HCT116 (cell line): ENCODE results near the gene MLC1. TPM values are rescaled to one million over a fixed set of nuclear protein-coding genes. Genes with fewer than 3 reads are reported as not detected.

Experiments used
- ATAC-seq: fragments of 200-7000 bp; cut with Tn5 transposase; 2 replicates; pipeline ENCODE4 v1.9.1; 2020; ENCODE audit warnings: mild to moderate bottlenecking, moderate library complexity
- BruUV-seq: library from RNA; stranded (reverse); fragments of 400-500 nt; replicated peaks from 2 replicates; lab custom pipeline; 2021; lab: Mats Ljungman, UMichigan
- CTCF ChIA-PET: fragments of 300-600 bp; sonication (Branson Sonifier 250); formaldehyde crosslinking; loops from one replicate; lab custom pipeline; 2021; ENCODE audit warnings: antibody characterized with exemption; lab: Charles Lee
- POLR2A ChIA-PET: fragments of 300-600, 350-600 bp; sonication (Branson Sonifier 250); formaldehyde crosslinking; loops from one replicate; lab custom pipeline; 2021; ENCODE audit warnings: antibody characterized with exemption; lab: Charles Lee
- RAD21 ChIA-PET, 2 experiments: fragments of 300-600 bp; sonication (Branson Sonifier 250); formaldehyde crosslinking; loops; one replicate each; lab custom pipeline; 2023; ENCODE audit warnings: low total read pairs in 2 of 2; ENCODE audit not compliant: uncharacterized antibody in 2 of 2, unreplicated experiment in 2 of 2, low non-redundant PET in 1 of 2; lab: Charles Lee
- DNase-seq: peaks from one replicate; pipeline ENCODE4 v3.0.0-alpha.2; 2010; ENCODE audit warnings: low read depth, low spot score
- H2AFZ ChIP-seq: fragments of 200-600 bp; shearing (Covaris generic), sonication (generic); 2 replicates; pipeline ENCODE4 v1.6.1; 2017; ENCODE audit warnings: low read depth, mixed run types, mixed read lengths, antibody characterized with exemption, low read length; ENCODE audit not compliant: poor library complexity, severe bottlenecking
- H3K27ac ChIP-seq: 2 replicates; pipeline ENCODE4 v1.5.1; 2012; ENCODE audit warnings: low read depth, low read length
- H3K27me3 ChIP-seq: fragments of 200-600 bp; sonication (generic); 2 replicates; pipeline ENCODE4 v1.6.1; 2016; ENCODE audit warnings: mixed run types, low read length, mixed read lengths; ENCODE audit not compliant: insufficient read depth
- H3K36me3 ChIP-seq, 2 experiments: fragments of 200-500 bp in 1 of 2; fragments of 200-600 bp in 1 of 2; sonication (Bioruptor generic) in 1 of 2; sonication (generic) in 1 of 2; 2 replicates each; pipeline versions ENCODE4 v1.5.1 to v1.6.1; 2014 to 2016; ENCODE audit warnings: low read length in 2 of 2, inconsistent platforms in 1 of 2, mixed read lengths in 1 of 2, mixed run types in 1 of 2; ENCODE audit not compliant: insufficient read depth in 2 of 2, control insufficient read depth in 1 of 2
- H3K4me1 ChIP-seq, 2 experiments: fragments of 200-600 bp in 1 of 2; sonication (generic) in 1 of 2; 2 replicates each; pipeline versions ENCODE4 v1.5.1 to v1.6.1; 2012 to 2017; ENCODE audit warnings: low read length in 2 of 2, inconsistent platforms in 1 of 2, mild to moderate bottlenecking in 1 of 2, mixed read lengths in 1 of 2, mixed run types in 1 of 2, moderate library complexity in 1 of 2; ENCODE audit not compliant: insufficient read depth in 2 of 2, control insufficient read depth in 1 of 2
- H3K4me2 ChIP-seq: fragments of 200-600 bp; sonication (generic); 2 replicates; pipeline ENCODE4 v1.6.1; 2017; ENCODE audit warnings: mixed run types, low read length, mixed read lengths
- H3K4me3 ChIP-seq, 2 experiments: fragments of 200-600 bp in 1 of 2; sonication (generic) in 1 of 2; replicated peaks in 1 of 2; 2 replicates each; pipeline ENCODE4 v1.5.1; 2011 to 2016; ENCODE audit warnings: low read length in 2 of 2, control low read depth in 1 of 2, low read depth in 1 of 2, mild to moderate bottlenecking in 1 of 2, mixed read lengths in 1 of 2, mixed run types in 1 of 2
- H3K79me2 ChIP-seq: fragments of 200-600 bp; sonication (generic); 2 replicates; pipeline ENCODE4 v1.6.1; 2017; ENCODE audit warnings: mild to moderate bottlenecking, mixed run types, low read length, moderate library complexity, mixed read lengths; ENCODE audit not compliant: insufficient read depth
- H3K9ac ChIP-seq: fragments of 200-600 bp; sonication (generic); 2 replicates; pipeline ENCODE4 v1.6.1; 2016; ENCODE audit warnings: low read length, mixed read lengths
- H3K9me2 ChIP-seq: fragments of 200-600 bp; sonication (generic), shearing (Covaris generic); 2 replicates; pipeline ENCODE4 v1.6.1; 2017; ENCODE audit warnings: mixed run types, mild to moderate bottlenecking, moderate library complexity; ENCODE audit not compliant: insufficient read depth
- H3K9me3 ChIP-seq, 2 experiments: fragments of 200-500 bp in 1 of 2; fragments of 200-600 bp in 1 of 2; sonication (Bioruptor generic) in 1 of 2; sonication (generic) in 1 of 2; 2 replicates each; pipeline ENCODE4 v1.6.1; 2014 to 2017; ENCODE audit warnings: low read length in 2 of 2, mixed read lengths in 2 of 2, inconsistent platforms in 1 of 2, low read depth in 1 of 2, mild to moderate bottlenecking in 1 of 2, mixed run types in 1 of 2, moderate library complexity in 1 of 2; ENCODE audit not compliant: control insufficient read depth in 1 of 2, insufficient read depth in 1 of 2
- H4K20me1 ChIP-seq: fragments of 200-600 bp; sonication (generic), shearing (Covaris generic); 2 replicates; pipeline ENCODE4 v1.6.1; 2017; ENCODE audit warnings: mixed run types, mild to moderate bottlenecking, moderate library complexity; ENCODE audit not compliant: insufficient read depth
- ATF3 ChIP-seq: IDR thresholded peaks from 2 replicates; pipeline ENCODE4 v1.6.1; 2012
- CBX3 ChIP-seq: IDR thresholded peaks from 2 replicates; pipeline ENCODE4 v1.6.1; 2012; ENCODE audit warnings: low read depth
- CEBPB ChIP-seq: IDR thresholded peaks from 2 replicates; pipeline ENCODE4 v1.6.1; 2012; ENCODE audit warnings: low read depth
- ELF1 ChIP-seq: IDR thresholded peaks from 2 replicates; pipeline ENCODE4 v1.6.1; 2012; ENCODE audit warnings: low read depth, borderline replicate concordance
- EZH2phosphoT487 ChIP-seq: fragments of 200-600 bp; IDR thresholded peaks from 2 replicates; pipeline ENCODE4 v1.6.1; 2018; ENCODE audit warnings: antibody characterized with exemption, borderline replicate concordance
- FOSL1 ChIP-seq: IDR thresholded peaks from 2 replicates; pipeline ENCODE4 v1.6.1; 2012; ENCODE audit warnings: low read depth
- JUND ChIP-seq: IDR thresholded peaks from 2 replicates; pipeline ENCODE4 v1.6.1; 2012
- MAX ChIP-seq: IDR thresholded peaks from 2 replicates; pipeline ENCODE4 v1.6.1; 2012
- POLR2A ChIP-seq: IDR thresholded peaks from 2 replicates; pipeline ENCODE4 v1.7.0; 2011; ENCODE audit warnings: borderline replicate concordance; ENCODE audit not compliant: insufficient read depth, insufficient read length; ENCODE audit errors: extremely low read depth
- POLR2AphosphoS5 ChIP-seq: IDR thresholded peaks from 2 replicates; pipeline ENCODE4 v1.6.1; 2011; ENCODE audit warnings: mild to moderate bottlenecking, low read depth, low read length, moderate library complexity
- RAD21 ChIP-seq: IDR thresholded peaks from 2 replicates; pipeline ENCODE4 v1.6.1; 2012; ENCODE audit warnings: low read depth, mild to moderate bottlenecking
- SIN3A ChIP-seq: IDR thresholded peaks from 2 replicates; pipeline ENCODE4 v1.6.1; 2012; ENCODE audit warnings: low read depth
- SP1 ChIP-seq: IDR thresholded peaks from 2 replicates; pipeline ENCODE4 v1.6.1; 2012; ENCODE audit warnings: low read depth
- SRF ChIP-seq: IDR thresholded peaks from 2 replicates; pipeline ENCODE4 v1.6.1; 2012; ENCODE audit warnings: low read depth
- TCF7L2 ChIP-seq: IDR thresholded peaks from 2 replicates; pipeline ENCODE4 v1.7.0; 2011; ENCODE audit warnings: borderline replicate concordance, inconsistent platforms; ENCODE audit not compliant: insufficient read depth, insufficient read length; ENCODE audit errors: extremely low read depth
- YY1 ChIP-seq: IDR thresholded peaks from 2 replicates; pipeline ENCODE4 v1.6.1; 2011; ENCODE audit warnings: low read length, low read depth, moderate library complexity, mild to moderate bottlenecking; ENCODE audit not compliant: insufficient replicate concordance; ENCODE audit errors: extremely low read depth
- ZBTB33 ChIP-seq: IDR thresholded peaks from 2 replicates; pipeline ENCODE4 v1.6.1; 2011; ENCODE audit warnings: mild to moderate bottlenecking, low read length, moderate library complexity; ENCODE audit not compliant: insufficient replicate concordance; ENCODE audit errors: extremely low read depth
- ZNF274 ChIP-seq: fragments of 200-500 bp; sonication (Bioruptor generic); IDR thresholded peaks from 2 replicates; pipeline ENCODE4 v1.6.1; 2014; ENCODE audit warnings: mild to moderate bottlenecking, low read depth, low read length, inconsistent platforms
- intact Hi-C: fragments of 100-400 bp; cut with micrococcal nuclease; formaldehyde crosslinking; loops from 2 replicates; pipeline ENCODE4 v1.10.0; 2022
- total RNA-seq: library from RNA; stranded (reverse); gene quantifications from one replicate; pipeline ENCODE4 v1.2.1, GENCODE V29; 2021; ENCODE audit not compliant: unreplicated experiment

The MLC1 gene
- total RNA-seq, 1 experiment from 2014 or later = not detected

- intact Hi-C loops = no loop called here
- RAD21 ChIA-PET = no interaction called here
- Histone ChIP-seq H3K9me3 (no peaks in the 10 kb centered on the region), H3K4me3 (no peak overlapping the region), H3K9me2 (no peaks in the 10 kb centered on the region), H3K79me2 (no peaks in the 10 kb centered on the region), H3K4me2 (no peak overlapping the region), H2AFZ (no peak overlapping the region), H3K9ac (no peak overlapping the region), H3K4me1 (peaks cover 0 to 11% of the 10 kb centered on the region in 2 experiments; a peak in 2 of 4 replicates), H3K27ac (no peak overlapping the region), H4K20me1 (no peaks in the 10 kb centered on the region), H3K27me3 (no peaks in the 10 kb centered on the region)
- POLR2A ChIA-PET = no interaction called here
- BruUV-seq = no TSS peak
- TF ChIP-seq EZH2phosphoT487 (no peak), POLR2AphosphoS5 (no peak), TCF7L2 (no peak), POLR2A (no peak), YY1 (no peak), RAD21 (no peak), CEBPB (no peak), ATF3 (no peak), MAX (no peak)
- TF ChIP-seq, all 23 proteins: peak for 0
- ATAC-seq (no peak), DNase-seq (no peak)
- CTCF ChIA-PET = no interaction called here
- no peaks in the 10 kb centered on the region for H3K36me3 ChIP-seq
These were observed 12.3 kb downstream of the MLC1 start for GRCh38 chr22:50072714-50073538.

GRCh38 chr22:50072167-50072555 lies 13.1 kb downstream of the MLC1 start:
- H3K27ac ChIP-seq = no peak overlapping the region
- no peak overlapping the region for H3K9ac ChIP-seq
- RAD21 ChIA-PET = no interaction called here
- intact Hi-C loops = no loop called here
- H3K4me2 ChIP-seq = no peak overlapping the region
- BruUV-seq = no TSS peak
- no peak overlapping the region for H3K4me3 ChIP-seq
- no peak overlapping the region for H2AFZ ChIP-seq
- no peaks in the 10 kb centered on the region for H3K9me2 ChIP-seq
- no peaks in the 10 kb centered on the region for H3K9me3 ChIP-seq
- POLR2A ChIA-PET = no interaction called here
- CTCF ChIA-PET = no interaction called here
- ATAC-seq (no peak), DNase-seq (no peak)
- no peaks in the 10 kb centered on the region for H3K79me2 ChIP-seq
- H3K27me3 ChIP-seq = no peaks in the 10 kb centered on the region
- peaks cover 0 to 11% of the 10 kb centered on the region in 2 experiments; a peak in 2 of 4 replicates for H3K4me1 ChIP-seq
- no peaks in the 10 kb centered on the region for H3K36me3 ChIP-seq
- no peaks in the 10 kb centered on the region for H4K20me1 ChIP-seq
- TF ChIP-seq FOSL1 (no peak), YY1 (no peak), ZBTB33 (no peak), ZNF274 (no peak), EZH2phosphoT487 (no peak), SP1 (no peak), SIN3A (no peak), RAD21 (no peak), CBX3 (no peak), POLR2AphosphoS5 (no peak), TCF7L2 (no peak), SRF (no peak), ELF1 (no peak), CEBPB (no peak), MAX (no peak), JUND (no peak)
